Glomerular visceral epithelial cell (primary cell): ENCODE results near the gene BATF.

Source experiments
- DNase-seq: peaks from one replicate; pipeline ENCODE4 v3.0.0-alpha.2; 2016; ENCODE audit errors: extremely low spot score

BATF gene

DNA sequence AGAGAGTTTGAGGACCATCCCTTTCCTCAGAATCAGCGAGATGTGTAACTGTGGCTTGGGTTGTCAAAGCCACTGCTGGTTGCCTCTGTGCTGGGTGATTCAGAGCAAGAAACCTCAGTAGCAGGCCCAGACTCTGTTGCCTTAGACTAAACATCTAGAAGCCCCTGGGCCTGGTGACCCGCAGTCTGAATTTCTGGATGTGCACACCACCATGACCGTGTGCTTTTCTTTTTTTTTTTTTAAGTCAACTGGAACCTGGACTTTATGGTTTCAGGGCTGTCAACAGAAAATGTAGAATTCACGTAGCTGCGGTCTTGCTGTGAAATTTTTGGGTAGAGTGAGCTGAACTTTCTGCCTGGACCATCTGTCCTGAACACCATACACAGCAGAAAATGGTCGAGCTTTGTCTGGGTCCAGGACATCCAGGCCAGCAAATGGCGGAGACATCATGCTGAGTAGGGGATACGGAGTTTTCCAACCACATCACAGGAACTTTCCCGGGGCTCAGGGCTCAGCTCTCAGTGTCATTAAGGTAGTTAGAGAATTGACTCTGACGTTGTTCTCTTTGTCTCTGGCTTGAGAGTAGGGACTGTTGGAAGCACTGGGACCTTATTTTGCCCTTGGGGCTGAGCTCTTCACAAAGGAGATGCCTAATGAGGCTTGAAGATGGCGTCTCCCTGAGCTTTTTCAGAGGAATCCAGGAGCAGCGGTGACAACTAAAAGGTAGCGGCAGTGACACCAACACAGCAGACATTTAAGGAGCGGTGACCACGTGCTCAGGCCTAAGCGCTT is 23.0 kb upstream of the BATF start:
- no peak for DNase-seq

GRCh38 chr14:75501080-75501479 is 21.2 kb upstream of the BATF start:
- no peak for DNase-seq

GRCh38 chr14:75504411-75504810 is 17.9 kb upstream of the BATF start:
- DNase-seq: no peak

DNA sequence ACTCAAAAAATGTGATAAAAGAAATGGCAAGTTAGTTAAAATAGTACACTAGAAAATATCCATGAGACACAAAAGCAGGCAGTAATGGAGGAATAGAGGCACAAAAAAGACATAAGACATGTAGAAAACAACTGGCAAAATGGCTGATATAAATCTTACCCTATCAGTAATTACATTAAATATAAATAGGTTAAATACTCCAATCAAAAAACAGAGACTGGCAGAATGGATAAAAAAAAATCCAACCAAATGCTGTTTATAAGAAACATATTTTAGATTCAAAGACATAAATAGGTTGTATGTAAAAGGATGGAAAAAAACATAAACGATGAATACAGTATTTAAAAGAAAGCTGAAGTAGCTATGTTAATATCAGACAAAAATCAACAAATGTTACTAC is 15.3 kb upstream of the BATF start:
- DNase-seq: no peak

DNA sequence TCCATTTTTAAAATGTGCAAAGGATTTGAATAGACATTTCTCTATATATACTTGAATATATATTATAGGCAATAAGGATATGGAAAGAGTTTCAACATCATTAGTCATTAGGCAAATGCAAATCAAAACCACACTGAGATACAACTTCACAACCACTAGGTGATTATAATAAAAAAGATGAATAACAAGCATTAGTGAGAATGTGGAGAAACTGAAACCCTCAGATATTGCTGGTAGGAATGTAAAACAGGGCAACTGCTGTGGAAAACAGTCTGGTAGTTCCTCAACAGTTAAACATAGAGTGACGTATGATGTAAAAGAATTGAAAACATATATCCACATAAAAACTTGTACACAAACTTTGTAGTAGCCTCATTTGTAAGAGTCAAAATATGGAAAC is 11.7 kb upstream of the BATF start:
- DNase-seq: no peak

DNA sequence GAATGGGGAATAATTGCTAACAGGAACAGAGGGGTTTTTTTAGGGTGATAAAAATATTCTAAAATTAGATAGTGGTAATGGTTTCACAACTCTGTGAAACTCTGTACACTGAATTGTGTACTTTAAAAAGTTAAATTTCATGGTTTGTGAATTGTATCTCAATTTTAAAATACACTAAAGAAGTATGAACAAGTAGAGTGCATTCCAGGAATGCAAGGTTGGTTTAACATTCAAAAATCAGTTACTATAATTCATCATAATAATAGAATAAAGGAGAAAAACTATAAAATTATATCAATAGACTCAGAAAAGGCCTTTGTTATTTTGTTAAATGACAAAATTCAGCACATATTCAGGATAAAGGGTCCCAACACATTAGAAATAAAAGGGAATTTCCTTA is 11.1 kb upstream of the BATF start:
- DNase-seq: no peak

GRCh38 chr14:75513911-75514672 is 8.2 kb upstream of the BATF start:
- no peak for DNase-seq

DNA sequence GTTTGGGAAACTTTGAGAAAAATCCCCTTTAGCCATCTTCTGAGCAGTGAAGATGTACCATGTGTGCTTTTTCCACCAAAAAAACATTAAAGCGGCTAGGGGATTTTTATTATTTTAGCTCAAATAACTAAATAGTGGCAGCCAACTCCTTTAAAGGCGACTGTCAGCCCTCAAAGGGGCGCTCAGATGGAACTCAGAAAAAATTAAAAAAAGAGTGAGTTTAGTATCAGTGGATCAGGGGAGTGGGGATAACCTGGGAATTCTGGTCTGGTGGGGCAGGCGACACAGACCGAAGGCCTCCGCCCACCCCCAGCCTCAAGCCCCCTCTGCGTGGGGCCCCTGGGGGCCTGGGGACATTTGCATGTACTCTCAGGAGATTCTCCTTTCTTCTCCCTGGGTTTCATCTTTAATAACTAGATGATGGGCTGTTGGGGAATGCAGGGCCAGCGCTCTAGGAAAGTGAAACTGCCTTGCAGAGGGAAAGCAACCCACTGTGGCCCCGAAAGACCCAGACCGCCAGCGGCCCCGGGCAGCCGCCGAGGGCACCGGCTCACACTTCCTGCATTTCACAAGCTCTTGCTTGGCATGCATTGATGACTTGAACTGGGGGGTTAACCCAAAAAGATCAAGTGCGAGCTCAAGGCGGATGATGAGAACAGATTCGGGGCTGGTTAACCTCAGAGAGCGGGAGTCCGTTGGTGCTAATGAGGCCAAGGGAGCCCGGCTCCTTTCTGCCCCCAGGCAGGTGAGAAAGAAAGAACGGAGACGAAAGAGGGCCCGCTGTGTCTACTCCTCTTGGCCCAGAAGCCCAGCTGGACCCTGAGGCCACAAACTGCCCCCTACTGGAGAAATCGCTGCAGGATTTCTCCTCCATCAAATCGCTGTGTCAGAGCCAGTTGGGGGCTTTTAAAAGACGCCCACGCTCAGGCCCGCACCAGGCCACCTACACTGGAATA is 7.3 kb upstream of the BATF start:
- no peak for DNase-seq

DNA sequence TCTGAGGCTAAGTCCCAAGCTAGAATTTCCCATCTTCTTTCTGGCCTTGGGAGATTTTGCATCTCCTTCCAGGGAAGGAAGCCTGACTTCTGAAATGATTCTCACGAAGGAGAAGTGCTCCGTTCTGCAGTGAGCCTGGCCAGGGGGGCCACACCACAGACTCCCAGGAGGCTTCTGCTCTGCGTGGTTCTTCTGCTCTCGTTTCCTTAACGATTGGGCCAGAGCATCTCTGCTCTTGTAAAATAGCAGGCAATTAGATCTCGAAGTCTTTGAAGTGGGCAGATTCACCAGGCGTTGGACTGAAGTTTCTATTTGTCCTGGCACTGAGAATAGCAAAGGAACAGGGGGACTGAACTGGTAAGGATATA is 6.7 kb upstream of the BATF start:
- no peak for DNase-seq

DNA sequence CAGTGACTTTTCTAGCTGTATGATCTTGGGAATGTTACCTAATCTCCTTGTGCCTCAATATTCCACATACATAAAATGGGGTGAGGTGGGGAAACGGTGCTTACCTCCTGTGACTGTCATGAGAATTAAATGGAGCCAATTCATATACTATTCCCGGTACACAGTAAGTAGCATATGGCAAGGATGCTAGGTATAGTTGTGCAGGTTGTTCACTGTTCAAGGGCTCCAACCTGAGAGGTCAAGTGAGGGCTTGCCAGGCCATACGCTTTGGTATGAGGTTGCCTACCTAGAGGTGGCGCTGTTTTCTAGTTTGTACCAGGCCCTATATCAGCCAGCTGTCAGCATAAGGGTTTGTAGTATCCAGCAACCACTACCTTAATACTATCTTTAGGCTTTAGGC is 3.6 kb upstream of the BATF start:
- no peak for DNase-seq

- no peak for DNase-seq
These were observed 2.9 kb upstream of the BATF start for GRCh38 chr14:75519394-75519793.

- DNase-seq: no peak
These were observed 2.2 kb upstream of the BATF start for GRCh38 chr14:75519826-75520728.

GRCh38 chr14:75520852-75521251 is 1.4 kb upstream of the BATF start:
- no peak for DNase-seq

DNA sequence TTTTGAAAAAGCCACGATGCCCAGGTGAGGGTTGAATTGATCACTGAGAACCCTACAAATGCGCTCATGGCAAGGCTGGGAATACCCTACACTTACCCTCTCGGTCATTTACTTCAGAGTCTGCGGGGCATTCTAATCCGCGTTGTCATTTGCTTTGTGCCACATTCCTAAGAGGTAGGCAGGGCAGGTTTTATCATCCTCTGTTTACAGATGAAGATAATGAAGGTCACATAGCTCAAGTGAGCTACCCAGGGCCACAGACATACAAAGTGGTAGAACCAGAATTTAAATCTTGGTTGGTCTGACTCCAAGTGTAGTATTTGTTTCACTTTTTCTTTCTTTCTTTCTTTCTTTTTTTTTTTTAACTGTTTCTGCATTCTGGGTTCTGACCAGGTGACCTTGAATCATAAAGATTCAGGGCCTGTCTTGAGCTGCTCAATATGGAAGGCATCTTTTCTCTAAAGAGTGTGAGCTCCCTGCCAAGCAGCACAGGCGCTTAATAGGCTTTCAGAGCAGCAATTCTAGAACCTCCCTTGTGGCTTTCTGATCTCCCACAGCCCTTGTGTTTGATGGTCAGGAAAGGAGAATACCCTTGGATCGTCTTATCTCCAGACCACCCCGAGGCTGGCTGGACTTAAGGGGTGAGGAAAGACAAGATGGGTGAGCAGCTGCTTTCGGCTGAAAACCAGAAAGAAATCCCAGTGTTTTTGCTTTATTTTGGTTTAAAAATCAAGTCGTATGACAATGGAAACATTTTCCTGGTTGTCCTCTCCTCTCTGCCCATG is 662 bp upstream of the BATF start:
- DNase-seq: no peak

DNA sequence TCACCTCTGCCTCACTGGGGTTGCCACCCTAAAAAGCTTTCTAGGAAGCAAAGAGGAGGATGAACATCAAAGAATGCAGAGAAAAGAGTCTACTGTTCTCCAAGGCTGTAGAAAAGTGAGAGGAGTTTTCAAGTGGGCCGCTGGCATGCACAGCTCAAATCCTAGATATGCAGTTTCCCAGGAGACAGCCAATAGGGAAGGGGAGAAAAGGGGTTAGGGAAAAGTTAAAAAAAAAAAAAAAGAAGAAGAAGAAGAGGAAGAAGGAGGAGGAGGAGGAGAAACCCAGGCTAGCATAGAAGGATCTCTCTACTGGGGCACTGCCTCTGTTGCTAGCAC is 682 bp downstream of the BATF start:
- no peak for DNase-seq

DNA sequence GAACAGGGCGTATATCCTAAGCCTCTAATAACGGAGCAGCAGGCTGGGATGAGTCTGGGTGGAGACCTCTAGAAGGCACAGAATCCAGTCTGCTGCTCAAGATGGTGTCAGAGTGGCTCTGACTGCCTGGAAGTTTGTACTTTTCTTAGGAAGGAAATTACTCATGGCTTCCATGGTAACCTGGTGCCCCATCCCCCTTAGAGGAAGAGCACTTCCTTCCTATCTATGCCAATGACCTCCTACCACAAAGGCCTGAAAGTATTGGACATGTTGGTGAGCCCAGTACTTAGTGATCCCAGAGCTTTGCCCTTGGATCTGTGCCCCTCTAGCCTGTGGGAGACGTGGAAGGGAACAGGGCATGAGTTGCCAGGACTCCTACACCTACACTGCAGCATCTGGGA is 1.5 kb downstream of the BATF start:
- DNase-seq: no peak

DNA sequence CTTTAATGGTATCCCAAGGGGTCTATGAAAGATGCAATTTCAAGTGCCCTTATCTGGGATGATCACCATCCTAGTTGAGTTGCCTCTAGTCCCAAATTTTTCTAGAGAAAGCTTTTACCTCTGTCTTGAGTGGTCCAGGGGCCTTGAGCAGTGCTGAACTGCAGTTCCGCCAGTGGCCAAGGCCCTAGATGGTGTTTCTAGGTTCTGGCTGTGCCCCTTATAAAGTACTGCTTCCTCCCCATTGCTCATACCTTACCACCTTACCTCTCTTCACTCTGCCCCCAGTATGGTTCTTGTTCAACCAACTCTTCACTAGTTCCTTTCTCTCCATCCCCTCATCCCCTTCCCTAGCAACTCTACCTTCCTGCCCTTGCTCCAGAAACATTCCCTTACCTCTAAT is 3.7 kb downstream of the BATF start:
- DNase-seq: no peak

DNA sequence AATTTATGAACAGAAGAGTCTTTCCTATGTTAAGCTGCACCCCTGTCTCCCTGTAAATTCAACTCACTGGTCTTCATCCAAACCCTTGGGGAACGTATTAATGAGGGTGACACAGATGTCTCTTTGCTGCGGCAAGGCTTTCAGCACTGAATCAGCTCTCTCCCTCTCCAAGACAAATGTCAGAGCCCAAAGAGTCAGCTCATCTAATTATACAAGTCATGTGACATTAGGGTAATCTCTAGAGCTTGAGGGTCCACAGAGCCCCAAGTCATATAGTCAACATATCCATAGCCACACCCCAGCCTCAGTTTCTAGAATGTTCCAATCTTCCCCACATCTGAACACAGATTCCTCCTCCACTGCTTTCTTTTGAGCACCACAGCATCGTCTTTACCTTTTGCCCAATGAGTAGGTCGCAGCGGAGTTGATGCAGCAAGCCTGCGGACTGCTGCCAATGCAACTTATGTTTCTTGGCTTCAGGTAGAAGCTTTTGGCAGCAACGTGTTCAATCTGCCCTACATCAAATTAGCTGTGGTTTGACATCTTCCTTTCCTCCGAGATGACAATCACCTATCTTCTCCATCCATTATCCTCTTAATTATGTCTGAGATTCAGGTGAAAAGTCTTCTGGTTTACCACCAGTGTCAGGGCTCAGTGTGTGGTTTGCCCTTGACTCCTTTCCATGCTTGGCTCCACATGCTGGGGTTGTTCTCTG is 5.3 kb downstream of the BATF start:
- DNase-seq: no peak

DNA sequence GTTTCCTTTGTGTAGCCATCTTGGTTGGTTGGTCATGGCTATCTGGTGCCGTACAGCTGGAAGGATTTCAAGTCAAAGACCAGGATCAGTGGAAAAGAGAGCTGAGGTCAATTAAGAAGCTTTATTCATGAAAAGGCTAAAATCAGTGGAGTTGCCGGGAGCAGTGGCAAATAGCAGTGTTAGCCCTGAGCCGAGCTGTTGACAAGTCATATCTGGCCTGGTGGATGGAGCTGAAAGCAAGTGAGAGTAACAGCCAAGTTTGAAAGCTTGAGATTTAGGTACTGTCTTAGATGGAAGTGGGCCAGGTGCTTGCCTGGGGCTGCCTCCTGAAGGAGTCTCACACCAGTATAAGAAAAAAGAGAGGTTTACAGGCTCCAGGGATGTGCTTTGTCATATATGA is 9.0 kb downstream of the BATF start:
- DNase-seq: no peak
